Gastrocnemius medialis (tissue), 4 donors: Measurements from ENCODE around the gene RFK. TPM values are rescaled to one million over a fixed set of nuclear protein-coding genes. Genes with fewer than 3 reads are reported as not detected.
A peak's percentile ranks its signal among the peaks of the same experiment; 100 is the strongest.

Experiments
- ATAC-seq, 2 donors: fragments of 150-250 bp; one replicate each; pipeline ENCODE4 v1.9.1; 2016
- DNase-seq, 2 donors: peaks; one replicate each; pipeline ENCODE4 v3.0.0-alpha.2; 2019
- H3K27ac ChIP-seq, 4 donors: fragments of 200-600 bp; sonication (generic); 1 replicate in 1 of 4; 2 replicates in 3 of 4; pipeline ENCODE4 v1.5.1; 2016 to 2018; ENCODE audit warnings: mild to moderate bottlenecking in 2 of 4, moderate library complexity in 1 of 4
- H3K27me3 ChIP-seq, 3 donors: fragments of 200-600 bp; sonication (generic) in 2 of 3; 1 replicate in 1 of 3; 2 replicates in 2 of 3; pipeline versions ENCODE4 v1.5.1 to v1.6.0; 2016 to 2019; ENCODE audit warnings: mild to moderate bottlenecking in 1 of 3, moderate library complexity in 1 of 3
- H3K36me3 ChIP-seq, 2 donors: fragments of 200-600 bp; sonication (generic) in 1 of 2; one replicate each; pipeline ENCODE4 v1.5.1; 2017 to 2018
- H3K4me1 ChIP-seq, 2 donors: fragments of 200-600 bp; sonication (generic) in 1 of 2; one replicate each; pipeline ENCODE4 v1.5.1; 2016 to 2017; ENCODE audit warnings: mild to moderate bottlenecking in 2 of 2
- H3K4me3 ChIP-seq, 4 donors: fragments of 200-600 bp; sonication (generic) in 3 of 4; 1 replicate in 1 of 4; 2 replicates in 3 of 4; pipeline ENCODE4 v1.5.1; 2016 to 2019; ENCODE audit warnings: mild to moderate bottlenecking in 2 of 4
- H3K9me3 ChIP-seq, 3 donors: fragments of 200-600 bp; sonication (generic) in 2 of 3; 1 replicate in 1 of 3; 2 replicates in 2 of 3; pipeline ENCODE4 v1.5.1; 2016 to 2019
- CTCF ChIP-seq, 5 experiments: fragments of 450-650 bp in 3 of 5; fragments of 200-600 bp in 2 of 5; sonication (generic) in 2 of 5; IDR thresholded peaks in 4 of 5; conservative IDR thresholded peaks in 1 of 5; 1 replicate in 4 of 5; 2 replicates in 1 of 5; pipeline ENCODE4 v1.5.1; 2016 to 2019; ENCODE audit warnings: antibody characterized with exemption in 5 of 5, mild to moderate bottlenecking in 3 of 5, moderate library complexity in 3 of 5
- POLR2A ChIP-seq, 2 donors: fragments of 450-650 bp; IDR thresholded peaks; one replicate each; pipeline ENCODE4 v1.6.1; 2017; ENCODE audit warnings: antibody characterized with exemption in 2 of 2, mild to moderate bottlenecking in 2 of 2, moderate library complexity in 2 of 2
- in situ Hi-C, 4 donors: fragments of 200-750 bp; cut with MboI; loops; one replicate each; pipeline versions ENCODE4 v1.15.0 to v1.8.0; 2017; ENCODE audit warnings: low sequenced_read_pairs in 4 of 4
- intact Hi-C: fragments of 100-400 bp; cut with DNase I; formaldehyde crosslinking; loops from one replicate; pipeline ENCODE4 v1.15.1; 2023; ENCODE audit warnings: low total_unique reads
- total RNA-seq, 4 donors: library from RNA; depleted of rRNA; stranded (reverse); fragments of >200 nt; gene quantifications; one replicate each; pipeline versions ENCODE4 v1.1.0 to v1.2.3, GENCODE V29; 2016

Gene RFK
- total RNA-seq, 4 donors from 2014 or later: 13.2 to 33.6 (median 25.6) TPM

- Histone ChIP-seq H3K27ac (no peak overlapping the region), H3K4me3 (no peak overlapping the region), H3K4me1 (no peaks in the 10 kb centered on the region), H3K9me3 (peaks cover 0 to 3% (median 0%) of the 10 kb centered on the region in 3 donors), H3K27me3 (no peaks in the 10 kb centered on the region), H3K36me3 (no peaks in the 10 kb centered on the region)
- intact Hi-C loops: no loop called here
- DNase-seq: no peak
- in situ Hi-C loops: no loop called here
- ATAC-seq: no peak
- TF ChIP-seq POLR2A (IDR thresholded peaks at IDR 0.05) (no peak), CTCF (IDR thresholded peaks at IDR 0.05 in 4 of 5, conservative IDR thresholded peaks at IDR 0.05 in 1 of 5) (no peak)
Observed at GRCh38 chr9:76412638-76413037, 18.4 kb upstream of the RFK start.

GRCh38 chr9:76405868-76406267 is 11.6 kb upstream of the RFK start:
- Histone ChIP-seq H3K4me3 (no peak overlapping the region), H3K4me1 (no peaks in the 10 kb centered on the region), H3K36me3 (no peaks in the 10 kb centered on the region), H3K9me3 (no peaks in the 10 kb centered on the region), H3K27me3 (no peaks in the 10 kb centered on the region), H3K27ac (no peak overlapping the region)
- TF ChIP-seq CTCF (IDR thresholded peaks at IDR 0.05 in 4 of 5, conservative IDR thresholded peaks at IDR 0.05 in 1 of 5) (no peak), POLR2A (IDR thresholded peaks at IDR 0.05) (no peak)
- DNase-seq (no peak), ATAC-seq (no peak)
- intact Hi-C loops (no loop called here), in situ Hi-C loops (no loop called here)

GRCh38 chr9:76405340-76405739 is 11.1 kb upstream of the RFK start:
- in situ Hi-C loops: no loop called here
- Histone ChIP-seq H3K27me3 (no peaks in the 10 kb centered on the region), H3K27ac (no peak overlapping the region), H3K36me3 (no peaks in the 10 kb centered on the region), H3K9me3 (no peaks in the 10 kb centered on the region), H3K4me1 (no peaks in the 10 kb centered on the region), H3K4me3 (no peak overlapping the region)
- TF ChIP-seq CTCF (IDR thresholded peaks at IDR 0.05 in 4 of 5, conservative IDR thresholded peaks at IDR 0.05 in 1 of 5): no peak
- TF ChIP-seq POLR2A (IDR thresholded peaks at IDR 0.05): no peak
- ATAC-seq (no peak), DNase-seq (no peak)
- intact Hi-C loops: no loop called here

GRCh38 chr9:76404401-76404800 is 10.2 kb upstream of the RFK start:
- TF ChIP-seq CTCF (IDR thresholded peaks at IDR 0.05 in 4 of 5, conservative IDR thresholded peaks at IDR 0.05 in 1 of 5) (no peak), POLR2A (IDR thresholded peaks at IDR 0.05) (no peak)
- Histone ChIP-seq H3K27me3 (no peaks in the 10 kb centered on the region), H3K27ac (no peak overlapping the region), H3K4me3 (no peak overlapping the region), H3K36me3 (no peaks in the 10 kb centered on the region), H3K9me3 (no peaks in the 10 kb centered on the region), H3K4me1 (no peaks in the 10 kb centered on the region)
- in situ Hi-C loops (no loop called here), intact Hi-C loops (no loop called here)
- DNase-seq: no peak
- no peak for ATAC-seq

- ATAC-seq (peak in 1 of 2 donors; percentile 60), DNase-seq (no peak)
- intact Hi-C loops: no loop called here
- peak overlapping the region in 1 of 4 donors; percentile 31 for H3K27ac ChIP-seq
- no peaks in the 10 kb centered on the region for H3K9me3 ChIP-seq
- no peaks in the 10 kb centered on the region for H3K4me1 ChIP-seq
- H3K36me3 ChIP-seq: no peaks in the 10 kb centered on the region
- H3K27me3 ChIP-seq: no peaks in the 10 kb centered on the region
- H3K4me3 ChIP-seq: no peak overlapping the region
- in situ Hi-C loops: no loop called here
- TF ChIP-seq POLR2A (IDR thresholded peaks at IDR 0.05) (no peak), CTCF (IDR thresholded peaks at IDR 0.05 in 4 of 5, conservative IDR thresholded peaks at IDR 0.05 in 1 of 5) (peak in 4 of 5 experiments; percentile 19 to 49 (median 32))
Observed at GRCh38 chr9:76403352-76403751, 9.1 kb upstream of the RFK start.
